ENCODE data around the gene ZBTB38. TPM values are rescaled to one million over a fixed set of nuclear protein-coding genes. Genes with fewer than 3 reads are reported as not detected.

ZBTB38 gene
- total RNA-seq, 1 experiment from 2014 or later, result 12.3 TPM

DNA sequence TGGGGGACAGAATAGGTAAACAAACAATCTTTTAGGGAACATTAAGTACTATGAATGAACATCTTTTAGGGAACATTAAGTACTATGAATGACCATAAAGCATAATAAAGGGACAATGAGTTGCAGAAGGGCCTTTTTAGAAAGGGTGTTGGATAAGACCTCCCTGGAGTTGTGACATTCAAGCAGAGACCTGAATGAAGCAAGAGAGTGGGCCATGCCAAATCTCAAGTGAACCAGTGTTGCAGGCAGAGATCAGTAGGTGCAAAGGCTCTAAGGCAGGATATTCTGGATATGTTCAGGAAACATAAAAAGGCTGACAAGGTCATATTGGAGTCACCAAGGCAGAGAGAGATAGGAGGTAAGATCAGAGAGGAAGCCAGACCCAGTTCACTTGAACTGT, 29.4 kb upstream of the ZBTB38 start:
- peaks cover 18% of the 10 kb centered on the region for H3K4me1 Mint-ChIP-seq
- peaks cover 8% of the 10 kb centered on the region for H3K9me3 Mint-ChIP-seq
- ATAC-seq (no peak), DNase-seq (ENCODE audit: low spot score) (no peak)
- H3K27ac Mint-ChIP-seq, result no peak overlapping the region
- H3K36me3 Mint-ChIP-seq, result no peaks in the 10 kb centered on the region
- no peak overlapping the region for H3K4me3 Mint-ChIP-seq
- CTCF ChIA-PET, result no interaction called here
- peaks cover 3% of the 10 kb centered on the region; the same call in 1 of the 2 replicates for H3K27me3 Mint-ChIP-seq (ENCODE audit: low read depth)
- TF ChIP-seq ESRRA (CRISPR knock-in tag; IDR thresholded peaks at IDR 0.05; ENCODE audit: borderline replicate concordance) (no peak), NFE2L1 (CRISPR knock-in tag; IDR thresholded peaks at IDR 0.05) (no peak), FOXK1 (CRISPR knock-in tag; IDR thresholded peaks at IDR 0.05) (no peak), ZNF121 (CRISPR knock-in tag; IDR thresholded peaks at IDR 0.05) (no peak)
- TF ChIP-seq, protein P1, sequence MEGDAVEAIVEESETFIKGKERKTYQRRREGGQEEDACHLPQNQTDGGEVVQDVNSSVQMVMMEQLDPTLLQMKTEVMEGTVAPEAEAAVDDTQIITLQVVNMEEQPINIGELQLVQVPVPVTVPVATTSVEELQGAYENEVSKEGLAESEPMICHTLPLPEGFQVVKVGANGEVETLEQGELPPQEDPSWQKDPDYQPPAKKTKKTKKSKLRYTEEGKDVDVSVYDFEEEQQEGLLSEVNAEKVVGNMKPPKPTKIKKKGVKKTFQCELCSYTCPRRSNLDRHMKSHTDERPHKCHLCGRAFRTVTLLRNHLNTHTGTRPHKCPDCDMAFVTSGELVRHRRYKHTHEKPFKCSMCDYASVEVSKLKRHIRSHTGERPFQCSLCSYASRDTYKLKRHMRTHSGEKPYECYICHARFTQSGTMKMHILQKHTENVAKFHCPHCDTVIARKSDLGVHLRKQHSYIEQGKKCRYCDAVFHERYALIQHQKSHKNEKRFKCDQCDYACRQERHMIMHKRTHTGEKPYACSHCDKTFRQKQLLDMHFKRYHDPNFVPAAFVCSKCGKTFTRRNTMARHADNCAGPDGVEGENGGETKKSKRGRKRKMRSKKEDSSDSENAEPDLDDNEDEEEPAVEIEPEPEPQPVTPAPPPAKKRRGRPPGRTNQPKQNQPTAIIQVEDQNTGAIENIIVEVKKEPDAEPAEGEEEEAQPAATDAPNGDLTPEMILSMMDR (IDR thresholded peaks at IDR 0.05), result no peak
- TF ChIP-seq, protein P2, sequence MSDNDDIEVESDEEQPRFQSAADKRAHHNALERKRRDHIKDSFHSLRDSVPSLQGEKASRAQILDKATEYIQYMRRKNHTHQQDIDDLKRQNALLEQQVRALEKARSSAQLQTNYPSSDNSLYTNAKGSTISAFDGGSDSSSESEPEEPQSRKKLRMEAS (CRISPR knock-in tag; IDR thresholded peaks at IDR 0.05), result no peak
- TF ChIP-seq, protein P3, sequence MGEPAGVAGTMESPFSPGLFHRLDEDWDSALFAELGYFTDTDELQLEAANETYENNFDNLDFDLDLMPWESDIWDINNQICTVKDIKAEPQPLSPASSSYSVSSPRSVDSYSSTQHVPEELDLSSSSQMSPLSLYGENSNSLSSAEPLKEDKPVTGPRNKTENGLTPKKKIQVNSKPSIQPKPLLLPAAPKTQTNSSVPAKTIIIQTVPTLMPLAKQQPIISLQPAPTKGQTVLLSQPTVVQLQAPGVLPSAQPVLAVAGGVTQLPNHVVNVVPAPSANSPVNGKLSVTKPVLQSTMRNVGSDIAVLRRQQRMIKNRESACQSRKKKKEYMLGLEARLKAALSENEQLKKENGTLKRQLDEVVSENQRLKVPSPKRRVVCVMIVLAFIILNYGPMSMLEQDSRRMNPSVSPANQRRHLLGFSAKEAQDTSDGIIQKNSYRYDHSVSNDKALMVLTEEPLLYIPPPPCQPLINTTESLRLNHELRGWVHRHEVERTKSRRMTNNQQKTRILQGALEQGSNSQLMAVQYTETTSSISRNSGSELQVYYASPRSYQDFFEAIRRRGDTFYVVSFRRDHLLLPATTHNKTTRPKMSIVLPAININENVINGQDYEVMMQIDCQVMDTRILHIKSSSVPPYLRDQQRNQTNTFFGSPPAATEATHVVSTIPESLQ (CRISPR knock-in tag; IDR thresholded peaks at IDR 0.05), result no peak
- TF ChIP-seq, protein P4, sequence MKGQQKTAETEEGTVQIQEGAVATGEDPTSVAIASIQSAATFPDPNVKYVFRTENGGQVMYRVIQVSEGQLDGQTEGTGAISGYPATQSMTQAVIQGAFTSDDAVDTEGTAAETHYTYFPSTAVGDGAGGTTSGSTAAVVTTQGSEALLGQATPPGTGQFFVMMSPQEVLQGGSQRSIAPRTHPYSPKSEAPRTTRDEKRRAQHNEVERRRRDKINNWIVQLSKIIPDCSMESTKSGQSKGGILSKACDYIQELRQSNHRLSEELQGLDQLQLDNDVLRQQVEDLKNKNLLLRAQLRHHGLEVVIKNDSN (CRISPR knock-in tag; IDR thresholded peaks at IDR 0.05), result no peak
- TF ChIP-seq, protein P5, sequence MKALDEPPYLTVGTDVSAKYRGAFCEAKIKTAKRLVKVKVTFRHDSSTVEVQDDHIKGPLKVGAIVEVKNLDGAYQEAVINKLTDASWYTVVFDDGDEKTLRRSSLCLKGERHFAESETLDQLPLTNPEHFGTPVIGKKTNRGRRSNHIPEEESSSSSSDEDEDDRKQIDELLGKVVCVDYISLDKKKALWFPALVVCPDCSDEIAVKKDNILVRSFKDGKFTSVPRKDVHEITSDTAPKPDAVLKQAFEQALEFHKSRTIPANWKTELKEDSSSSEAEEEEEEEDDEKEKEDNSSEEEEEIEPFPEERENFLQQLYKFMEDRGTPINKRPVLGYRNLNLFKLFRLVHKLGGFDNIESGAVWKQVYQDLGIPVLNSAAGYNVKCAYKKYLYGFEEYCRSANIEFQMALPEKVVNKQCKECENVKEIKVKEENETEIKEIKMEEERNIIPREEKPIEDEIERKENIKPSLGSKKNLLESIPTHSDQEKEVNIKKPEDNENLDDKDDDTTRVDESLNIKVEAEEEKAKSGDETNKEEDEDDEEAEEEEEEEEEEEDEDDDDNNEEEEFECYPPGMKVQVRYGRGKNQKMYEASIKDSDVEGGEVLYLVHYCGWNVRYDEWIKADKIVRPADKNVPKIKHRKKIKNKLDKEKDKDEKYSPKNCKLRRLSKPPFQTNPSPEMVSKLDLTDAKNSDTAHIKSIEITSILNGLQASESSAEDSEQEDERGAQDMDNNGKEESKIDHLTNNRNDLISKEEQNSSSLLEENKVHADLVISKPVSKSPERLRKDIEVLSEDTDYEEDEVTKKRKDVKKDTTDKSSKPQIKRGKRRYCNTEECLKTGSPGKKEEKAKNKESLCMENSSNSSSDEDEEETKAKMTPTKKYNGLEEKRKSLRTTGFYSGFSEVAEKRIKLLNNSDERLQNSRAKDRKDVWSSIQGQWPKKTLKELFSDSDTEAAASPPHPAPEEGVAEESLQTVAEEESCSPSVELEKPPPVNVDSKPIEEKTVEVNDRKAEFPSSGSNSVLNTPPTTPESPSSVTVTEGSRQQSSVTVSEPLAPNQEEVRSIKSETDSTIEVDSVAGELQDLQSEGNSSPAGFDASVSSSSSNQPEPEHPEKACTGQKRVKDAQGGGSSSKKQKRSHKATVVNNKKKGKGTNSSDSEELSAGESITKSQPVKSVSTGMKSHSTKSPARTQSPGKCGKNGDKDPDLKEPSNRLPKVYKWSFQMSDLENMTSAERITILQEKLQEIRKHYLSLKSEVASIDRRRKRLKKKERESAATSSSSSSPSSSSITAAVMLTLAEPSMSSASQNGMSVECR (CRISPR knock-in tag; IDR thresholded peaks at IDR 0.05; ENCODE audit: borderline replicate concordance), result no peak
- TF ChIP-seq, protein P6, sequence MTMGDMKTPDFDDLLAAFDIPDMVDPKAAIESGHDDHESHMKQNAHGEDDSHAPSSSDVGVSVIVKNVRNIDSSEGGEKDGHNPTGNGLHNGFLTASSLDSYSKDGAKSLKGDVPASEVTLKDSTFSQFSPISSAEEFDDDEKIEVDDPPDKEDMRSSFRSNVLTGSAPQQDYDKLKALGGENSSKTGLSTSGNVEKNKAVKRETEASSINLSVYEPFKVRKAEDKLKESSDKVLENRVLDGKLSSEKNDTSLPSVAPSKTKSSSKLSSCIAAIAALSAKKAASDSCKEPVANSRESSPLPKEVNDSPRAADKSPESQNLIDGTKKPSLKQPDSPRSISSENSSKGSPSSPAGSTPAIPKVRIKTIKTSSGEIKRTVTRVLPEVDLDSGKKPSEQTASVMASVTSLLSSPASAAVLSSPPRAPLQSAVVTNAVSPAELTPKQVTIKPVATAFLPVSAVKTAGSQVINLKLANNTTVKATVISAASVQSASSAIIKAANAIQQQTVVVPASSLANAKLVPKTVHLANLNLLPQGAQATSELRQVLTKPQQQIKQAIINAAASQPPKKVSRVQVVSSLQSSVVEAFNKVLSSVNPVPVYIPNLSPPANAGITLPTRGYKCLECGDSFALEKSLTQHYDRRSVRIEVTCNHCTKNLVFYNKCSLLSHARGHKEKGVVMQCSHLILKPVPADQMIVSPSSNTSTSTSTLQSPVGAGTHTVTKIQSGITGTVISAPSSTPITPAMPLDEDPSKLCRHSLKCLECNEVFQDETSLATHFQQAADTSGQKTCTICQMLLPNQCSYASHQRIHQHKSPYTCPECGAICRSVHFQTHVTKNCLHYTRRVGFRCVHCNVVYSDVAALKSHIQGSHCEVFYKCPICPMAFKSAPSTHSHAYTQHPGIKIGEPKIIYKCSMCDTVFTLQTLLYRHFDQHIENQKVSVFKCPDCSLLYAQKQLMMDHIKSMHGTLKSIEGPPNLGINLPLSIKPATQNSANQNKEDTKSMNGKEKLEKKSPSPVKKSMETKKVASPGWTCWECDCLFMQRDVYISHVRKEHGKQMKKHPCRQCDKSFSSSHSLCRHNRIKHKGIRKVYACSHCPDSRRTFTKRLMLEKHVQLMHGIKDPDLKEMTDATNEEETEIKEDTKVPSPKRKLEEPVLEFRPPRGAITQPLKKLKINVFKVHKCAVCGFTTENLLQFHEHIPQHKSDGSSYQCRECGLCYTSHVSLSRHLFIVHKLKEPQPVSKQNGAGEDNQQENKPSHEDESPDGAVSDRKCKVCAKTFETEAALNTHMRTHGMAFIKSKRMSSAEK (CRISPR knock-in tag; IDR thresholded peaks at IDR 0.05; ENCODE audit: borderline replicate concordance), result no peak
- POLR2A ChIA-PET, result no interaction called here

DNA sequence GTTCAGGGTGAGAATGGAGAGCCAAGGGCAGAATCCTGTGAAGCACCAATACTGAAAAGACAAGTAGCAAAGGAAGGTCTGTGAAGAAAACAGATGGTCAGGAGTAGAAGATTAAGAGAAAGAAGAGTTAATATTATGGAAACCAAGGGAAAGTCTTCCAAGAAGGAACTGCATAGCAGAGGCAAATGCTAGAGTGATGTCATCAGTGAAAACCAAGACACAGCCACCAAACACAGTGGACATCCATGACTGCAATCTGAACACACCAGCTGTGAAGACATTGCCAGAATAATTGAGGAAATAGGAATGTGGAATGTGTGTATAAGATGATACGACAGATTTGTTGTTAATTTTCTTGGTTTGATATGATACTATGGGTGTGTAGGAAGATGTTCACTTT, 26.8 kb upstream of the ZBTB38 start:
- DNase-seq (ENCODE audit: low spot score), result no peak
- Mint-ChIP-seq H3K4me3 (no peak overlapping the region), H3K27me3 (ENCODE audit: low read depth) (peaks cover 3% of the 10 kb centered on the region; the same call in 1 of the 2 replicates), H3K9me3 (peaks cover 8% of the 10 kb centered on the region), H3K4me1 (no peaks in the 10 kb centered on the region), H3K36me3 (no peaks in the 10 kb centered on the region), H3K27ac (no peak overlapping the region)
- ATAC-seq, result no peak
- ChIA-PET POLR2A (no interaction called here), CTCF (no interaction called here)
- TF ChIP-seq, protein P7, sequence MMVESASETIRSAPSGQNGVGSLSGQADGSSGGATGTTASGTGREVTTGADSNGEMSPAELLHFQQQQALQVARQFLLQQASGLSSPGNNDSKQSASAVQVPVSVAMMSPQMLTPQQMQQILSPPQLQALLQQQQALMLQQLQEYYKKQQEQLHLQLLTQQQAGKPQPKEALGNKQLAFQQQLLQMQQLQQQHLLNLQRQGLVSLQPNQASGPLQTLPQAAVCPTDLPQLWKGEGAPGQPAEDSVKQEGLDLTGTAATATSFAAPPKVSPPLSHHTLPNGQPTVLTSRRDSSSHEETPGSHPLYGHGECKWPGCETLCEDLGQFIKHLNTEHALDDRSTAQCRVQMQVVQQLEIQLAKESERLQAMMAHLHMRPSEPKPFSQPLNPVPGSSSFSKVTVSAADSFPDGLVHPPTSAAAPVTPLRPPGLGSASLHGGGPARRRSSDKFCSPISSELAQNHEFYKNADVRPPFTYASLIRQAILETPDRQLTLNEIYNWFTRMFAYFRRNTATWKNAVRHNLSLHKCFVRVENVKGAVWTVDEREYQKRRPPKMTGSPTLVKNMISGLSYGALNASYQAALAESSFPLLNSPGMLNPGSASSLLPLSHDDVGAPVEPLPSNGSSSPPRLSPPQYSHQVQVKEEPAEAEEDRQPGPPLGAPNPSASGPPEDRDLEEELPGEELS (CRISPR knock-in tag; IDR thresholded peaks at IDR 0.05), result no peak
- TF ChIP-seq GABPB1 (CRISPR knock-in tag; IDR thresholded peaks at IDR 0.05) (no peak), ZNF232 (CRISPR knock-in tag; IDR thresholded peaks at IDR 0.05) (no peak), ZNF138 (CRISPR knock-in tag; conservative IDR thresholded peaks at IDR 0.05) (no peak), ZNF423 (CRISPR knock-in tag; IDR thresholded peaks at IDR 0.05) (no peak)
- TF ChIP-seq, protein P8, sequence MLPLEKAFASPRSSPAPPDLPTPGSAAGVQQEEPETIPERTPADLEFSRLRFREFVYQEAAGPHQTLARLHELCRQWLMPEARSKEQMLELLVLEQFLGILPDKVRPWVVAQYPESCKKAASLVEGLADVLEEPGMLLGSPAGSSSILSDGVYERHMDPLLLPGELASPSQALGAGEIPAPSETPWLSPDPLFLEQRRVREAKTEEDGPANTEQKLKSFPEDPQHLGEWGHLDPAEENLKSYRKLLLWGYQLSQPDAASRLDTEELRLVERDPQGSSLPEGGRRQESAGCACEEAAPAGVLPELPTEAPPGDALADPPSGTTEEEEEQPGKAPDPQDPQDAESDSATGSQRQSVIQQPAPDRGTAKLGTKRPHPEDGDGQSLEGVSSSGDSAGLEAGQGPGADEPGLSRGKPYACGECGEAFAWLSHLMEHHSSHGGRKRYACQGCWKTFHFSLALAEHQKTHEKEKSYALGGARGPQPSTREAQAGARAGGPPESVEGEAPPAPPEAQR (CRISPR knock-in tag; IDR thresholded peaks at IDR 0.05), result no peak
- TF ChIP-seq, protein P9, sequence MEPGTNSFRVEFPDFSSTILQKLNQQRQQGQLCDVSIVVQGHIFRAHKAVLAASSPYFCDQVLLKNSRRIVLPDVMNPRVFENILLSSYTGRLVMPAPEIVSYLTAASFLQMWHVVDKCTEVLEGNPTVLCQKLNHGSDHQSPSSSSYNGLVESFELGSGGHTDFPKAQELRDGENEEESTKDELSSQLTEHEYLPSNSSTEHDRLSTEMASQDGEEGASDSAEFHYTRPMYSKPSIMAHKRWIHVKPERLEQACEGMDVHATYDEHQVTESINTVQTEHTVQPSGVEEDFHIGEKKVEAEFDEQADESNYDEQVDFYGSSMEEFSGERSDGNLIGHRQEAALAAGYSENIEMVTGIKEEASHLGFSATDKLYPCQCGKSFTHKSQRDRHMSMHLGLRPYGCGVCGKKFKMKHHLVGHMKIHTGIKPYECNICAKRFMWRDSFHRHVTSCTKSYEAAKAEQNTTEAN (CRISPR knock-in tag; IDR thresholded peaks at IDR 0.05), result no peak
